Measurements from ENCODE around the gene CCDC157.

Gene CCDC157

DNA sequence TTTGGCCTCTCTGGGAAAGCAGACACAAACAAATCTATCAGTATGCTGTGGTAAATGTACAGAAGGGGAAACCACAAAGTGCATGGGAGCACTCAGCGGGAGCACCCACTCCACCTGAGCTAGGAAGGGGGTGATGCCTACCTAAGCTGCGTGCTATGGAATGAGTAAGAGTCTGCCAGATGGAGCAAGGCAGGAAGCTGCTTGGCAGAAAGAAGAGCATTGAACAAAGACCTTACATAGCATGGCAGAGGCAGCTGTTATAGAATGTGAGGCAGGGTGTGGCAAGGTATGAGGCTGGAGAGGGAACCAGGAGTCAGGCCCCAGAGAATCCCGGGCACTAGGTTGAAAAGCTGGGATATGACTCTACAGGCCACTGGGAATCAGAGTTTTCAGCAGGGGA is 55.0 kb downstream of the CCDC157 start:
- no peak for DNase-seq (ENCODE audit: low read depth in 1 of 2, low spot score in 1 of 2)

DNA sequence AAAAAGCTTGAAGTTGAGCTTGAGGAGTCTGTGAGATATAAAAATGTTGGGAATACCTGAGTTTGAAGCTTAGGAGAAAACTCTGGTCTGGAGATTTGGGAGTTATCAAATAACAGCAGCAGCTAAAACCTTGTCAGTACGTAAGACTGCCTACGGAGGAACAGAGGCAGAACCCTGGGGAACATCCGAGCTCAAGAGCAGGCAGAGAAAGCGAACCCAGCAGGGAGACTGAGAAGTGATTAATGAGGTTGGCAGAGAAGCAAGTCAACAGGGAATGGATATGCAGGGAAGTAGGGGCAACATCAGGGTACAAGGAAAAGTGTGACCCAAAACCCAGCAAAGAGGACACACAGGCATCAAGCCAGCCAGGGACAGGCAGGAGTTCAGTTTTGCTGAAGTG is 56.2 kb downstream of the CCDC157 start:
- DNase-seq (ENCODE audit: low read depth in 1 of 2, low spot score in 1 of 2) = no peak

DNA sequence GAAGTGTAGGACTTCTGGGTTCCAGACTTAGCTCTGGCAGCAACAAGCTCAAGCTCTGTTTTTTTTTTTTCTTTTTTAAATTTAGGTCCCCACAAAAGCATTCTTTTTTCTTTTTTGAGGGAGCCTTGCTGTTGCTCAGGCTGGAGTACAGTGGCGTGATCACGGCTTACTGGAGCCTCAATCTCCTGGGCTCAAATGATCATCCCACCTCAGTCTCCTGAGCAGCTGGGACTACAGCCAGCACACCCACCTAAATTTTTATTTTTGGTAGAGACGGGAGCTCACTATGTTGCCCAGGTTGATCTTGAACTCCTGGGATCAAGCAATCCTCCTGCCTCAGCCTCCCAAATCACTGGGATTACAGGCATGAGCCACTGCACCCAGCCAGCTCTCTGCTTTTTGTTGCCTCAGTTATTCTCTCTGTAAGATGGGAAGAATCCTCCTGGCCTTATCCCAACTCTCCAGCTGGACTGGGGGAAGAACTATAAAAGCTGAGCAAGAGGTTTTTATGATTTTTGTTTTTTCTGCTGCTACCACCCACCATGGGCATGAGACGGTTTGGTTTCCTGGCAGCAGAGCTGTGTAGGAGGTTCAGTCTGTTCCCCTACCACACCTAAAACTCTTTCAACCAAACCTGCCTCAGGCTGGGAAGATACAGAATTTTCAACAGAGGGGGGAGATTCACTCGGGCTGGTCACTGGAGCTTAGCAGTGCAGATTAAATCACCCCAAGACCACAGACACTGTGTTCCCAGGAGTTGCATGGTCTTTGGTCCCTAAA is 57.1 kb downstream of the CCDC157 start:
- DNase-seq (ENCODE audit: low read depth in 1 of 2, low spot score in 1 of 2) = no peak

DNA sequence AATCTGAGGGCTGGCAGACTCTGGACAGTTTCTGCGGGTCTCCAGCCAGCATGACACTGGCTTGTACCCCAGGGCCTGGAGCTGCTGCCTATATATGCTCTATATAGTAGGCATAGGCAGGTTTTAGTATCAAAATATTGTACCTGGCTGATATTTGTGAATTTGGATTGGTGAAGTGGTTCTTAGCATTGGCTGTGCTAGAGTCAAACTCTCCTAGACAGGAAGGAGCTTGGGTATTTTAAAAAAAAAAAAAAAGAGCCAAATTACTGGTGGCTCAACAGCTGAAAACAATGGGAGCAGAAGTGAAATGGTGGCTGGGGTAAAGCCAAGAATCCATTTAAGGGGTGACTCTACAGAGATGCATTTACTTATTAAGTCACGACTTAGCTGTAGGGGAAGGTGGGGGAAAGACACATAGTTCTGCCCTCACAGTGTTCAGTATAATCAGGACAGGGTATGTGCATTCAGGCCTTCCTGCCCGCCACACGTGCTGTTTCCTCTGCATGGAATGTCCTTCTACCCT is 57.8 kb downstream of the CCDC157 start:
- no peak for DNase-seq (ENCODE audit: low read depth in 1 of 2, low spot score in 1 of 2)

DNA sequence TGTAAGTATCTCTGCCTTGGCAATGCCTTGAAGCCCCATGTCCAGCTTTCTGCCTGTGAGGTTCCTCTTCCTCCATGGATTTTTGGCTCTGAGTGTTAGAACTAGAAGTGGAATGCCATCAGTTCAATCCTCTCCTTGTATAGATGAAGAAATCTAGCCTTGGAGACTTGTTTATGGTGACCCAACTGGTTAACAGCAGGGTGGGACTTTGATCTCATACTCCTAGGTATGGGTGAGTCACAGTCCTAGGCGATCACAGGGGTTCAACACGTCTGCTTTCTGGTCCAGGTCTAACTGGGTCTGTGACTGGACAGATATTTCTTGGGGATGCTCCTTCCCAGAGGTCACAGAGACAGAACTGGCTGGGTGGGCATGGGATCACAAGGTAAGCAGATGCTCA is 59.6 kb downstream of the CCDC157 start:
- DNase-seq (ENCODE audit: low read depth in 1 of 2, low spot score in 1 of 2) = no peak

DNA sequence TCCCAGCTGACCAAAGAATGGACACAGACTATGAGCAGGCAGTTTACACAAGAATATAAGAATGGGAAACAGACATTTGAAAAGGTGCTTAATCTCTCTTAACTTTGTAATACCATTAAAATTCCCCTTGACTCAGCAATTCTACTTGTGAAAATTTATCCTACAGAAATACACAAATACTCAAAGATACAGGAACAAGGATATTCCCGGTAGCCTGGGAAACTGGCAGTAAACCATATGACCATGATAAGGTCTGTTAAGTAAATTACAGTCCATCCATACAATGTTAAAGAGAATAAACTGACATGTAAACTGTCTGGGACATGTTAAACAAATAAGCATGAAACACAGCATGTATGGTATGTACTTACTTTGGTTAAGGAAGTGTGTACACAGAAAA is 60.0 kb downstream of the CCDC157 start:
- no peak for DNase-seq (ENCODE audit: low read depth in 1 of 2, low spot score in 1 of 2)

DNA sequence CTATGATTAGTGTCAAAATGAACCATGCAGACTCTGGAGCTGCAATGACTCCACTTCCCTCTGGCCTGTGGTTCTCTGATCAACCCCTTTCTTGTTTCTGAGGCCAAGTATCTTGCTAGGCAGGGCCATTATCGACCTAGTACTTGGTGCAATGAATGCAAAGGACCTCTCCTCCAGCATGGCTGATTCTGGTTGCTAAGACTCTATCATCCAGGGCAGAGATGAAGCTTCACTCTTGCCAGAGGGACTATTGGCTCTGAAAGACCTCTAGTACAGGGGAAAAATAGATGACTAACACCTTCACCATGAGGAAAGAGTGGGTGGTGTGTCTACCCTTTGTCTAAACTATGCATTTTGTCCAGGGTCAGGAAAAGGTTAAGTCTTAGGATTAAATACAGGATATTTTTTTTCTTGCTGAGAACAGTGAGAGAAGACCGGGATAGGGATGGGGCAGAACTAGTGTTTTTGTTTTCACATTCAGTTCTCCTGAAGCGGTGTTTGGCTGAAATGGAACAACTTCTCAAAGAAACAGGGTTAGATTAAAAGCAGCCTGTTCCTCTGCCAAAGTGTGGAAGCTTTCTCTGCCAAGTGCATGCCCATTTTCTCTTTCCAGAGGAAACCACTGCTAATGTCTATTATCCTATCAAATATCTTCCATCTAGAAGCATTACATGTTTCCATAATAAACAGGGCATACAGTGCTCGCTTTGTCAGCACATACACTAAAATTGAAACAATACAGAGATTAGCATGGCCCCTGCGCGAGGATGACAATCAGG is 63.7 kb downstream of the CCDC157 start:
- DNase-seq (ENCODE audit: low read depth in 1 of 2, low spot score in 1 of 2) = no peak

DNA sequence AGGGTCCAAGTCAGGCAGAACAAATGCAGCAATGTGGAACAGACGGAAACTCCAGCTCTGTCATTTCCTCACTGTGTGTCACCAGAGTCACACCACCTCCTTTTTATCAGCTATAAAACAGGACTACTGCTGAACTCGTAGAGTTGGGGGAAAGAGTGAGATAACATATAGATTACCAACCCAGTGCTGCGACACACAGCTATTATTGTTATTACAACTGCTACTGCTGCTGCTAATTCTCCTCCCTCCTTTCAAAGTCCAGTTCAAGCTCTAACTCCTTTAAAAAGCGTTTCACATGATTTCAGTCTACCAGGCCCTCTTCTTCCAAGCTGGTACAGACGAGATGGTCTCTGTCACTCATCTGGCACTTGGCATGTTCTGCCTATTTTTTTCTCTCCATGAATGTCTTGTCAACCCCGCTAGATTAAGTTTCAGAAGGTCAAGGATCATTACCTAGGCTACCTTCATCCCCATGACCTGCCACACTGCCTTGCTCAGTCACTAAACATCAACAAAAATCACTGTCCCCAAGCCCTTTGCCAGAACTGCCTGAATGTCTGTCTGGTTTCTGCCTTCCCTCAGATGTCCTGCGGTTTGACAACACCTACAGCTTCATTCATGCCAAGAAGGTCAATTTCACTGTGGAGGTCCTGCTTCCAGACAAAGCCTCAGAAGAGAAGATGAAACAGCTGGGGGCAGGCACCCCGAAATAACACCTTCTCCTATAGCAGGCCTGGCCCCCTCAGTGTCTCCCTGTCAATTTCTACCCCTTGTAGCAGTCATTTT is 65.1 kb downstream of the CCDC157 start:
- DNase-seq (ENCODE audit: low read depth in 1 of 2, low spot score in 1 of 2) = no peak

DNA sequence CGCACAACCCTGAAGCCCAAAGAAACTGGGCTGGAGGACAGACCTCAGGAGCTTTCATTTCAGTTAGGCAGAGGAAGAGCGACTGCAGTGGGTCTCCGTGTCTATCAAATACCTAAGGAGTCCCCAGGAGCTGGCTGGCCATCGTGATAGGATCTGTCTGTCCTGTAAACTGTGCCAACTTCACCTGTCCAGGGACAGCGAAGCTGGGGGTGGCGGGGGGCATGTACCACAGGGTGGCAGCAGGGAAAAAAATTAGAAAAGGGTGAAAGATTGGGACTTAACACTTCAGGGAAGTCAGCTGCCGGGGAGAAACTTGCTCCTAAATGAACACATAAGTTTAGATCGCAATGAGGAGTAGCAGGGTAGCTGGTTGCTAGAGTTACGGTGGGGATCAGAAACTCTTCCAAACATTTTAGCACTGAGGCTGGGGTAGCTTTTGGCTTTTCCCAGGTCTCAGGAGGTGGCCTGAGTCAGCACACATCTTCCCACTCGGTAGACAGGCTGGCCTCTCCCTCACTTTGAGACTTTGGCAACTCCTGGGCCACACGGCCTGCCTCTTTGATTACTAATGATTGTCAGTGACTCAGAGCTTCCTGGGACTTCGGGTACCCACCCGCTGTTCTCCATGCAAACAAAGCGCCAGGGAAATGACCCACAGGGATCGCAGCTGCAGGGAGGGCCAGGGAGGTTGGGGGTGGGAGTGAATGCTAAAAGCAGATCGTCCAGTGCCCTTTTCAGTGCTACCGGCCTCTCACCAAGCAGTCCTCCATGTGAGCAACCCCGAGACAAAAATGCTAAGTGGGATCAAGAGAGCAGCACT is 65.9 kb downstream of the CCDC157 start:
- DNase-seq (ENCODE audit: low read depth in 1 of 2, low spot score in 1 of 2) = no peak

DNA sequence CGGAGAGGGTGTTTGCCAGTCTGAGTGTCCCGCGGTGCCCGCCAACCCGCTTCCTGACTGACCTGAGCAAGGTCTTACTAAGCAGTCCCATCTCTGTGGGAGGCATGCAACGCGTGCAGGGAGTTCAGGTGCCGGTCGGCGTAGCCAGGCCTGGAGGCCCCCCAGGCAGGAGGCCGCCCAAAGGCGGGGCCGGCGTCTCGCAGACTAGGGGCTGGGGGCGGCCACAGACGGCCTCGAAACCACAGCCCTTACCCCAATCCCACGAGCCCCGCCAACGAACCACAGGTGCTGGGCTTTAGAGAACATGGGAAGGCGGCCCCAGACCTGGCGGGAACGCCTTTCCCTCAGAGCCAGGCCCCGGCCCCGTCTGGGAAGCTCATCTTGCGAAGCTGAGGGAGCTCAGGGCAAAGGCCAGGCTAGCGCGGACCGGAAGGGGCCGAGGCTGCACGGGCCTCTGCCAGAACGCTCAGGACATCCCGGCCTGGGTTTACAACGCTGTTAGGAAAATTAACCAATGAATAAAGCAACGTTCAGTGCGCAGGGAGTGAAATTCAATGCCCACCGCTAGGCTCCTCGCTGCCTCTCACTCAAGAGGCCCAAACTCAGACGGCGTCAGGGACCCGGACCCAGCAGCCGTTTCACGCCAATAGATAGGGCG is 66.6 kb downstream of the CCDC157 start:
- peak; percentile 14 to 26 for DNase-seq (ENCODE audit: low read depth in 1 of 2, low spot score in 1 of 2)

DNA sequence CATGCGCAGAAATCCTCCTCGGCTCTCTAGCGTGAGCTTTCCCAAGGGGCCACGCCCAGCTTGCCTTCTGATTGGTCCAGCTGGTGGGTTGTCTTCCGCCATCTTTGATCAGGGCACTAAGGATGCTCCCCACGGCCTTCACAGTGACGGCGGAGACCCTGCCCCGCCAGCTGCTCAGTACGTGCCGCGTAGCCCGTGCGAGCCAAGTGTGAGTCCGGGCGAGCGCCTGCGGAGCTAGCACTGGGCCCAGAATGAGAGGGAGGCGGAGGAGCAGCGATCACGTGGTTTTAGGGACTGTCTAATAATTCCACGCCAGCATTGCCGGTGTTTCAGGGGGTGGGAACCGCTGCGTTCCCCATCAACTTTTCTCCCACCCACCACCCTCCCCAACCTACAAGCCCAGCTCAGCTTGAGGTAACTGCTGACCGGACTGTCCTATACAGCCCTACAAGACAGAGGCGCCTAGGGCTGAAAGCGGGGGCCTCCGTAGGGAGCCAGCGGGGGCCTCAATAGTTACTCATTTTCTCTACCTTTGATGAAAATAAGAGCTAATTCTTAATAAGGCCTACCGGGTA is 67.2 kb downstream of the CCDC157 start:
- peak; percentile 94 to 96 for DNase-seq (ENCODE audit: low read depth in 1 of 2, low spot score in 1 of 2)

DNA sequence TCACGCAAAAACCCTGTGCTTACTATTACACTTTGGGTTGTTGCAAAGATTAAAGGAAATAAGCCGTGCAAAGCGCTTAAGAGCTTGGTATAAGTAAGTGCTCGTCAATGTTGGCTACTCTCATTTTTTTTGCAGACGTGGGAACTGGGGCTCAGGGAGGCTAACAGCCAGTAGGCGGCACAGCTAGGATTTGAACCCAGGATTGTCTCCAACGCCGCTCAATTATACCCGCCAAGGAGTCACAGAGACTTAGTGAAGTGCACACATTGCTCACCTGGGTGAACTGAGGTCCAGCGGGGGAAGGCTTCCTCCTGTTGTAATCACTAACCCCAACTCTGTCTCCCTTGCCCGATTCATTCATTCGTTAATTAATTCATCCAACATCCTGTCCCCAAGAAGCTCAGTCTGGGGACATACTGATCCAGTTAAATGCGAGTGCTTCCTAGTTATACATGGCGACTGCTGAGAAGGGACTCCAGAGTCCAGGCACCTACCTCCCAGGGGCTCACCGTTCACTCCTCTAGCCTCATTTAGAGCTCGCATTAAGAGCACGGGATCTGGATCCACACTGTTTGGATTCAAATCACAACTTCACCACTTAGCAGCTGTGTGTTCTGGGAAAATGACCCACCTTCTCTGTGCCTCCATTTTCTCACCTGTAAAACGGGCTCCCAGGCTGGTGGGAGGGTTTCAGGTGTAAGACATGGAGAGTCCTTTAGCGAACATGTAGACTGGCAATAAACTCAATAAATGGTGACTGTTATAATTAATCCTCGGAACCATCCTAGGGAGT is 67.9 kb downstream of the CCDC157 start:
- no peak for DNase-seq (ENCODE audit: low read depth in 1 of 2, low spot score in 1 of 2)

DNA sequence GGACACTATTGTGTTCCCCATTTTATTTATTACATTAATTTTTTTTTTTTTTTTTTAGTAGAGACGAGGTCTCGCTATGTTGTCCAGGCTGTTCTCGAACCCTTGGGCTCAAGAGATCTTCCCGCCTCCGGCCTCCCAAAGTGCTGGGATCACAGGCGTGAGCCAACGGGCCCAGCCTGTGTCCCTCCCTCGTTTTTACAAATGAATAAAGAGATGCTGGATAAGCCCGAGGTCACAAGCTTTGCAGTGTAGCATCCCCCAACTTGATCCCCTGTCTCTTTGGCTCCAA is 68.5 kb downstream of the CCDC157 start:
- DNase-seq (ENCODE audit: low read depth in 1 of 2, low spot score in 1 of 2) = no peak

DNA sequence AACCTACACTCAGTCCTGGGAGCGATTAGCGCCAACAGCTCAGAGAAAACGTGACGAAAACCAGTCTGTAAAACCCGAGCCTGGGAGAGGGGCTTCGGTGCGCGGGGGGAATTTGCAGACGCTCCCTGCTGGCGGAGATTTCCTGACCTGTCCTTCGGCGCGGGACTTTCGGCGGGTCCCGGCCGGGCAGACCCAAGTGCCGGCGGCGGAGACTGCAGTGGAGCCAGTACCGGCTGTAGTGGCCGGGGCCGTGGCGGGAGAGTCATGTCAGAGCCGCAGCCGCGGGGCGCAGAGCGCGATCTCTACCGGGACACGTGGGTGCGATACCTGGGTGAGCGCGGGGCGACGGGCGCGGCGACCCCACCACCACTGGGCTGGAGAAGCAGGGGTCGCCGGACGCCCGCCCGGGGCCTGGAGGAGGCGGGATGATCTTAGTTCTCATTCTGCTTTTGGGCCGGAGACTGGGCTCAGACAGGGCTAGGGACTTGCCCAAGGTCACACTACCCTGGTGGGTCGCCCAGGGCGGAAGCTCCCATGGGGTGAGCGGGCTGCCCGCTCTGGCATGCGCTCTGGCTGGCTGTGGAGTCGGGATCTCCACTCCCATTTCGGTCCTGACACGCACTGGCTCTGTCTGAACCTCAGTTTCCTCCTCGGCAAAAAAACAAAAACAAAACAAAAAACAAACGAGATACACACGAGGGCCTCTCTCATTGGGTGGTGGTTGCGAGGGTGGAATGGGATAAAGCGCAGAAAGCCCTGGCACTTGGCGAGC is 69.0 kb downstream of the CCDC157 start, which contains the start of gene MTFP1:
Gene MTFP1, plus strand, starts transcription at position 153 of the 772 bp plus-strand sequence. Its CDS starts 112 bp downstream, at position 265.
- peak in 1 of 2 donors; percentile 25 for DNase-seq (ENCODE audit: low read depth in 1 of 2, low spot score in 1 of 2)

All from activated T-helper 1 cell treated with anti-CD3 and anti-CD28 coated beads, Interleukin-2, amount 50 U/mL, for 16 hours (primary cell).